Measurements from ENCODE around the gene LANCL2.
A peak's percentile ranks its signal among the peaks of the same experiment; 100 is the strongest.

LANCL2 gene

DNA sequence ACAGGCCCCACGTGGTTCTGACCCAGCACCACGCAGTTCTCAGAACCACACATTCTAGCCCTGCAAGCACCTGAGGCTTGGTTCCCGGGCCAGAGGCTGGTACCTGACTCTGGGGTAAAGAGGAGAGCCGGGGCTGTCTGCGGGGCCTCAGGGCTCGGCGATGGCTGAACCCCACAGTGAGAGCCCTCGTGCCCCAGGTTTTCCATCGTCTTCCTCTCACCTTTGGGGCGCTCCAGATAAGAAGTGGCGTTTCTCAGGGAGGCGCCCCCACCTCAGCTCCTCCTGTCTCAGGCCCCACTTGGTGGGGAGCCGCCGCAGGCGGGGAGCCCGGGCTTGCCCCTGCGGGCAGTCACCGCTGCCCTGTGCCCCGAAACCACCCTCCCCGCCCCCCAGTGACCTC lies 2.2 kb upstream of the LANCL2 start:
- Histone ChIP-seq H4K91ac (ENCODE audit: low read length) (no peak overlapping the region), H2AFZ (ENCODE audit: low read depth, low read length) (no peak overlapping the region), H4K8ac (ENCODE audit: low read length) (no peak overlapping the region), H2AK5ac (ENCODE audit: low read length, severe bottlenecking) (no peak overlapping the region), H3K18ac (ENCODE audit: low read depth in 1 of 2, low read length in 2 of 2) (no peak overlapping the region), H3K27me3 (ENCODE audit: control insufficient read depth in 1 of 2, insufficient read depth in 1 of 2, low read length in 2 of 2) (peaks cover 4 to 15% of the 10 kb centered on the region in 2 experiments), H3K27ac (ENCODE audit: low read length, poor library complexity, severe bottlenecking) (no peak overlapping the region), H2BK12ac (ENCODE audit: low read length in 2 of 2) (no peak overlapping the region), H2BK5ac (ENCODE audit: low read depth, low read length, poor library complexity, severe bottlenecking) (no peak overlapping the region), H3K4ac (ENCODE audit: low read depth in 1 of 2, low read length in 2 of 2) (no peak overlapping the region), H3K9me3 (ENCODE audit: control insufficient read depth, low read length) (peaks cover 12% of the 10 kb centered on the region), H2BK120ac (ENCODE audit: low read depth, low read length) (no peak overlapping the region), H3K4me2 (ENCODE audit: low read length, poor library complexity, severe bottlenecking) (no peak overlapping the region), H3K79me1 (replicated peaks; ENCODE audit: low read length, poor library complexity, severe bottlenecking) (peaks cover 8% of the 10 kb centered on the region), H3K9ac (ENCODE audit: low read length) (no peak overlapping the region), H3K4me1 (ENCODE audit: control insufficient read depth, insufficient read depth, low read depth, low read length) (peaks cover 6% of the 10 kb centered on the region), H2BK15ac (ENCODE audit: low read depth, poor library complexity, severe bottlenecking) (no peak overlapping the region), H3K23ac (ENCODE audit: low read length in 2 of 2) (no peak overlapping the region), H3K36me3 (ENCODE audit: control insufficient read depth in 1 of 2, insufficient read depth in 2 of 2, low read depth in 1 of 2, low read length in 2 of 2) (peaks cover 0 to 3% of the 10 kb centered on the region in 2 experiments), H3K4me3 (ENCODE audit: insufficient read depth in 1 of 2, low read depth in 1 of 2, low read length in 2 of 2) (no peak overlapping the region), H3K14ac (ENCODE audit: low read length in 2 of 2) (no peak overlapping the region)
- DNase-seq, result no peak
- 93% methylated on average over 17 of the region's 20 CpGs for WGBS

DNA sequence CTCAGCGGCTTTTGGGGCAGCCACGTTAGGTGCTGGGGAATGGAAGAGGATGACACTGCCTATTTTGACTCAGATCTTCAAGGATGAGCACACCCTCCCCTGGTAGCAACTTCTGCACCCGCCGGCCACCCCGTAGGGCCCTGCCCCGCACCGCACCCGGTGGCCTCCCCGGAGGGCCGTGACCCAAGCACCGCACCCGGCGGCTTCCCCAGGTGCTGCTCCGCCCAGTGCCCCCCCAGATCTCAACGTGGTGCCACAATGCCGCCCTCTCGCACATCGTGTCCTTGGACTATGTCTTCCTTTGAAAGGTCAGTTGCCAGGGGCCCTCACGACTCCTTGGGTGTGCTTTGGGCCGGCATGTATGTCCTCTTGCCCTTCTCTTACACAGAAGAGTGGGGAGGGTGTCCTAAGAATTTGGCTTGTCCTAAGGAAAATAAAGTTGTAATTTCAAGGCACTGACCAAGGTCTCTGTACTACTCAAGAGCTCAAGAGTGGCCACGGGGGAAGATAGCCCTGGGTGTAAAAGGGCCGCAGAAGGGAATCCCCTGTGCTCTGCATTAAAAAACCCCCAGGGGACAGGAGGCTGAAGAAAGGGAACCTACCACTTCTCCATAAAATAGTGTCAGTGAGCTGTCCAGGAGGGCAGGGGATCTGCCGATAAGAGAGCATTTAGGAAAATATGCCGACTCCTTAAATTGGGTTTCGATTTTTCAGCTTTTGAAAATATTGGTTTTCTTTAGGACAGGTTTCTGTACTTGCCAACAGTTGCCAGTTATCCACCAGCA lies 1.6 kb upstream of the LANCL2 start:
- Histone ChIP-seq H3K36me3 (ENCODE audit: control insufficient read depth in 1 of 2, insufficient read depth in 2 of 2, low read depth in 1 of 2, low read length in 2 of 2) (peaks cover 0 to 3% of the 10 kb centered on the region in 2 experiments), H3K27me3 (ENCODE audit: control insufficient read depth in 1 of 2, insufficient read depth in 1 of 2, low read length in 2 of 2) (peaks cover 0 to 15% of the 10 kb centered on the region in 2 experiments), H3K23ac (ENCODE audit: low read length in 2 of 2) (no peak overlapping the region), H2BK12ac (ENCODE audit: low read length in 2 of 2) (no peak overlapping the region), H3K27ac (ENCODE audit: low read length, poor library complexity, severe bottlenecking) (no peak overlapping the region), H2AFZ (ENCODE audit: low read depth, low read length) (no peak overlapping the region), H3K4ac (ENCODE audit: low read depth in 1 of 2, low read length in 2 of 2) (no peak overlapping the region), H2BK5ac (ENCODE audit: low read depth, low read length, poor library complexity, severe bottlenecking) (no peak overlapping the region), H3K9me3 (ENCODE audit: control insufficient read depth, low read length) (peaks cover 6% of the 10 kb centered on the region), H2BK15ac (ENCODE audit: low read depth, poor library complexity, severe bottlenecking) (no peak overlapping the region), H3K4me2 (ENCODE audit: low read length, poor library complexity, severe bottlenecking) (no peak overlapping the region), H3K9ac (ENCODE audit: low read length) (no peak overlapping the region), H4K91ac (ENCODE audit: low read length) (no peak overlapping the region), H3K14ac (ENCODE audit: low read length in 2 of 2) (no peak overlapping the region), H3K4me1 (ENCODE audit: control insufficient read depth, insufficient read depth, low read depth, low read length) (peaks cover 6% of the 10 kb centered on the region), H3K4me3 (ENCODE audit: insufficient read depth in 1 of 2, low read depth in 1 of 2, low read length in 2 of 2) (no peak overlapping the region), H4K8ac (ENCODE audit: low read length) (no peak overlapping the region), H3K18ac (ENCODE audit: low read depth in 1 of 2, low read length in 2 of 2) (no peak overlapping the region), H3K79me1 (replicated peaks; ENCODE audit: low read length, poor library complexity, severe bottlenecking) (peaks cover 8% of the 10 kb centered on the region), H2BK120ac (ENCODE audit: low read depth, low read length) (no peak overlapping the region), H2AK5ac (ENCODE audit: low read length, severe bottlenecking) (no peak overlapping the region)
- WGBS, result 94% methylated on average over 24 of the region's 25 CpGs
- DNase-seq, result no peak

DNA sequence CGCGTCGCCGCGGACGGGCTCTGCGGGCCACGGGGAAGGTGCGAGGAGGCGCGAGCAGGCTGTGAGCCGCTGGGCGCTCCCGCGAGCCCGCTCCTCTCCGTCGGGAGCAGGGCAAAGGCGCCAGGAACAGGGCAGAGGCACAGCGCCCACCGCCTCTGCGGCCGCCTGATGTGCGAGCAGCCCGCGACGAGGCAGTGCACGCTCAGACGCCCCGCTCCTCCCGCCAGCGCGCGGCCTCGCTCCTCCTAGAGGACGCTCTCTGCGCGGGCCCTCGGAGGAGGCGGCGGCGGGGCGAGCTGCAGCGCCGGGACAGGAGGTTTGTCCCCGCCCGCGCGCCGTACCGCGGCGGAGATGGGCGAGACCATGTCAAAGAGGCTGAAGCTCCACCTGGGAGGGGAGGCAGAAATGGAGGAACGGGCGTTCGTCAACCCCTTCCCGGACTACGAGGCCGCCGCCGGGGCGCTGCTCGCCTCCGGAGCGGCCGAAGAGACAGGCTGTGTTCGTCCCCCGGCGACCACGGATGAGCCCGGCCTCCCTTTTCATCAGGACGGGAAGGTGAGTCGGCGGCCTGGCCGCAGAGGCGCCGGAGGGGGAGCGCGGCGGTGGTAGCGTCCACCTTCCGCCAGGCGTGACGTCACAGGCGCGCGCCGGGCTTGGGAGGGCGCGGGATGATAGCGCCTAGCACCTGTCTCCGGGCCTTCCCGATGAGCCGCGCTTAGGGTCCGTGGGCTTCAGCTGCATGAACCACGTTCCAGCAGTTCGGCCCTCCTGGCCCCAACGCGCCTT lies 731 bp downstream of the LANCL2 start:
- H3K4me1 ChIP-seq (ENCODE audit: control insufficient read depth, insufficient read depth, low read depth, low read length), result peaks cover 9% of the 10 kb centered on the region
- peak overlapping the region; percentile 62 to 91 for H3K14ac ChIP-seq (ENCODE audit: low read length in 2 of 2)
- peak overlapping the region; percentile 95 for H4K91ac ChIP-seq (ENCODE audit: low read length)
- peak overlapping the region; percentile 99 for H2AFZ ChIP-seq (ENCODE audit: low read depth, low read length)
- peak; percentile 98 for DNase-seq
- H3K4ac ChIP-seq (ENCODE audit: low read depth in 1 of 2, low read length in 2 of 2), result peak overlapping the region; percentile 95 to 98
- H3K23ac ChIP-seq (ENCODE audit: low read length in 2 of 2), result peak overlapping the region; percentile 89 to 96
- H3K4me2 ChIP-seq (ENCODE audit: low read length, poor library complexity, severe bottlenecking), result peak overlapping the region; percentile 88
- H4K8ac ChIP-seq (ENCODE audit: low read length), result peak overlapping the region; percentile 99
- peak overlapping the region; percentile 91 for H3K9ac ChIP-seq (ENCODE audit: low read length)
- no peaks in the 10 kb centered on the region for H3K9me3 ChIP-seq (ENCODE audit: control insufficient read depth, low read length)
- peaks cover 13% of the 10 kb centered on the region for H3K79me1 ChIP-seq (replicated peaks; ENCODE audit: low read length, poor library complexity, severe bottlenecking)
- H3K27ac ChIP-seq (ENCODE audit: low read length, poor library complexity, severe bottlenecking), result peak overlapping the region; percentile 88
- H2BK120ac ChIP-seq (ENCODE audit: low read depth, low read length), result peak overlapping the region; percentile 99
- peak overlapping the region; percentile 99 for H2BK5ac ChIP-seq (ENCODE audit: low read depth, low read length, poor library complexity, severe bottlenecking)
- H3K27me3 ChIP-seq (ENCODE audit: control insufficient read depth in 1 of 2, insufficient read depth in 1 of 2, low read length in 2 of 2), result peaks cover 0 to 5% of the 10 kb centered on the region in 2 experiments
- peak overlapping the region; percentile 88 to 98 for H3K4me3 ChIP-seq (ENCODE audit: insufficient read depth in 1 of 2, low read depth in 1 of 2, low read length in 2 of 2)
- WGBS, result under 1% methylated on average over 79 of the region's 101 CpGs
- peak overlapping the region in 1 of 2 experiments; percentile 32 for H2BK12ac ChIP-seq (ENCODE audit: low read length in 2 of 2)
- peak overlapping the region; percentile 78 for H2BK15ac ChIP-seq (ENCODE audit: low read depth, poor library complexity, severe bottlenecking)
- no peak overlapping the region for H2AK5ac ChIP-seq (ENCODE audit: low read length, severe bottlenecking)
- peak overlapping the region; percentile 91 to 97 for H3K18ac ChIP-seq (ENCODE audit: low read depth in 1 of 2, low read length in 2 of 2)
- H3K36me3 ChIP-seq (ENCODE audit: control insufficient read depth in 1 of 2, insufficient read depth in 2 of 2, low read depth in 1 of 2, low read length in 2 of 2), result peaks cover 0 to 3% of the 10 kb centered on the region in 2 experiments

All from mesenchymal stem cell (in vitro differentiated cells and primary cell).